ENCODE results near the gene ARHGAP29.

- TF ChIP-seq CTCF (IDR thresholded peaks at IDR 0.05; ENCODE audit: low read length) (no peak), EZH2phosphoT487 (IDR thresholded peaks at IDR 0.05; ENCODE audit: low read length) (no peak), EZH2 (optimal IDR thresholded peaks at IDR 0.05; ENCODE audit: low read depth, low read length) (no peak)
These were observed 16.9 kb upstream of the ARHGAP29 start for GRCh38 chr1:94254073-94254810.

All from MM.1S (cell line).